Spleen (tissue), 7 donors: ENCODE measurements around the gene HNRNPA3.
"Not testable (repeated sequence)": the region's sequence is repeated elsewhere in the genome, so short reads cannot be mapped to it uniquely, and the experiment has no call there.

Experiments used
- POLR2A ChIP-seq, 3 donors: fragments of 450-650 bp; IDR thresholded peaks; one replicate each; pipeline ENCODE4 v1.5.1; 2017; ENCODE audit warnings: antibody characterized with exemption in 3 of 3, mild to moderate bottlenecking in 1 of 3
- POLR2AphosphoS5 ChIP-seq, 3 donors: sonication (generic); formaldehyde crosslinking; IDR thresholded peaks; one replicate each; pipeline ENCODE4 v1.5.1; 2017; ENCODE audit warnings: antibody characterized with exemption in 3 of 3
- TF ChIP-seq, protein P1 (sequence below), 11 experiments: fragments of 200-600 bp in 7 of 11; fragments of 450-650 bp in 4 of 11; sonication (generic) in 4 of 11; IDR thresholded peaks in 8 of 11; conservative IDR thresholded peaks in 3 of 11; 1 replicate in 7 of 11; 2 replicates in 4 of 11; pipeline versions ENCODE4 v1.4.0 to v1.8.0; 2016 to 2021; ENCODE audit warnings: antibody characterized with exemption in 11 of 11, inconsistent platforms in 4 of 11, mild to moderate bottlenecking in 1 of 11
- donor health status: DM: no; HTN: no; CAD: no; lungs with moderate emphysema.
- donor health status: DM: no; HTN: no; CAD: no.
- donor health status: DM: no; HTN: no; CAD: no.

GRCh38 chr2:177179671-177180070 lies 32.9 kb upstream of the HNRNPA3 start:
- TF ChIP-seq, protein P1, sequence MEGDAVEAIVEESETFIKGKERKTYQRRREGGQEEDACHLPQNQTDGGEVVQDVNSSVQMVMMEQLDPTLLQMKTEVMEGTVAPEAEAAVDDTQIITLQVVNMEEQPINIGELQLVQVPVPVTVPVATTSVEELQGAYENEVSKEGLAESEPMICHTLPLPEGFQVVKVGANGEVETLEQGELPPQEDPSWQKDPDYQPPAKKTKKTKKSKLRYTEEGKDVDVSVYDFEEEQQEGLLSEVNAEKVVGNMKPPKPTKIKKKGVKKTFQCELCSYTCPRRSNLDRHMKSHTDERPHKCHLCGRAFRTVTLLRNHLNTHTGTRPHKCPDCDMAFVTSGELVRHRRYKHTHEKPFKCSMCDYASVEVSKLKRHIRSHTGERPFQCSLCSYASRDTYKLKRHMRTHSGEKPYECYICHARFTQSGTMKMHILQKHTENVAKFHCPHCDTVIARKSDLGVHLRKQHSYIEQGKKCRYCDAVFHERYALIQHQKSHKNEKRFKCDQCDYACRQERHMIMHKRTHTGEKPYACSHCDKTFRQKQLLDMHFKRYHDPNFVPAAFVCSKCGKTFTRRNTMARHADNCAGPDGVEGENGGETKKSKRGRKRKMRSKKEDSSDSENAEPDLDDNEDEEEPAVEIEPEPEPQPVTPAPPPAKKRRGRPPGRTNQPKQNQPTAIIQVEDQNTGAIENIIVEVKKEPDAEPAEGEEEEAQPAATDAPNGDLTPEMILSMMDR (IDR thresholded peaks at IDR 0.05 in 8 of 11, conservative IDR thresholded peaks at IDR 0.05 in 3 of 11): not testable (repeated sequence)
- not testable (repeated sequence) for TF ChIP-seq POLR2A, POLR2AphosphoS5 (IDR thresholded peaks at IDR 0.05)
